ENCODE results near the gene LYZL2.
"Not testable (repeated sequence)": the region's sequence is repeated elsewhere in the genome, so short reads cannot be mapped to it uniquely, and the experiment has no call there.

Gene LYZL2

DNA sequence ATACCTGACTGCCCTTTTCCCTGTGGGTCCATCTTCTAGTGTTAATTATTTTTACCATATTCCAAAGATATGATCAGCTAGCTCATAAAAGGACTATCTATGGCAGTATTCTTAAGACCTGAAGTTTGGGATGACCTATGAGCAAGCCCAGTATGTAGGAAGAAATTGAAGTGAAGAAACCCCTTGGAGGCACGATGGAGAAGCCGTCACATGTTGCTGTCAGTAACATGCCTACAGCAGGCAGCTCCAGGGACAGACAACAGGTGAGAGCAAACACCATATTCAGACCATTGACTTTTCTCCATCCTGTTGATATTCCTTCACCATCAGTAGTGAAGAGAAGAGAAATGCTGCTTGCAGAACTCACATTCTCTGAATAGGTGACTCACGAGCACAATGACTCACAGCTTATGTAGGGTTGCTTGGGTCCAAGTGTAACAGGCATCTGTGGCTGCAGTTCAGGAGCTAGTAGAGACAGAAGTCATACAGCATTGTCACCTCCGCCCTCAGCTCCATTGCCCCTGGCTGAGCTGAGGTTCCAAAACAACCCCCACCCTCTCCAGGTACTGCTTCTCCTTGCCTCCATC, 8.4 kb upstream of the LYZL2 start:
- no peak for DNase-seq

DNA sequence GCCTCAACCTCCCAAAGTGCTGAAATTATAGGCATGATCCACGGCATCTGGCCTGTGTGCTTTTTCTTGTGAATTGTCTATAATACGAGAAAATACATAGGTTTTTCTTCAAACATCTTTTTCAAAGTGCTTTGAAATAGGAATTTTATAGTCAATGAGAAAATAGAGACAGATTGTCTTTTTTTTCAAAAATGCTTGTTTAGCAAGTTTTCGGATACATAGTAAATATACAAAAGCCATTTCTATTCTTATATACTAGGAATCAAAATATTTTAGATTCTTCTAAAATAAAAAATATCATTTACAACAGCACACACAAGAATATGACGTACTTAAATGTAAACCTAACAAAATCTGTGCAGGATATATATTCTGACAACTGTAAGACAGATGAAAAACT, 1.6 kb upstream of the LYZL2 start:
- DNase-seq: no peak

DNA sequence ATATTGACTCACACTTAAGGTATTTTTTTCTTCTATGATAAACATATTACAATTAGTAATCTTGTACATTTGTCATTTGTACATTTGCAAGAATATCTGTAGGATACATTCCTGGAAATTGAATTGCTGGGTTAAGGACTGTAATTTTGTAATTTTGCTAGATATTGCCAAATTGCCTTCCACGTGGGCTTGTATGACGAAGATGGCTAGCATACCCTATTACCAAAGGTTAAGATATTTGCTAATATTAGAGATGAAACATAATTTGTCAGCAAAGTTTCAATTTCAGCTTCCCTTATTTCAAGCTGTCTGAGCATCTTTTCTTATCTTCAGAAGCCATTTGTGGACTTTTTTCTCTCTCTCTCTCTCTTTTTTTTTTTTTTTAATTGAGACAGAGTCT, 1.0 kb upstream of the LYZL2 start:
- no peak for DNase-seq

DNA sequence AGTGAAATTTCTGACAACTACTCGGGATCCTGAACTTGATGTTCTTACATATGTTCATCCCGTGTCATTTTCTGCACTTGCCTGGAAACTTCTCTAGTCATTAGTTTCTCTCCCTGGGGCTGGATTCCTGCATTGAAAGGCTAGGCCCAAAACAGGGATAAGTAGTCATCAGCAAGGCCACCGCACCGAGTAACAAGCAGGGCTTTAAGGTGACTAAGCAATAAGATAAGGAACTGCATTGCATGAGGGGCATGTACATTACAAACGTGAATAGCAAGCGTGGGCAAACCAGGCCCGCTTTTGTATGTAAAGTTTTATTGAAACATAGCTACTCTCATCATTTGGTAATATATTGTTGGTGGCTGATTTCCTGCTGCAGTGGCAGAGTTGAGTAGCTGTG, 977 bp downstream of the LYZL2 start:
- DNase-seq: not testable (repeated sequence)

DNA sequence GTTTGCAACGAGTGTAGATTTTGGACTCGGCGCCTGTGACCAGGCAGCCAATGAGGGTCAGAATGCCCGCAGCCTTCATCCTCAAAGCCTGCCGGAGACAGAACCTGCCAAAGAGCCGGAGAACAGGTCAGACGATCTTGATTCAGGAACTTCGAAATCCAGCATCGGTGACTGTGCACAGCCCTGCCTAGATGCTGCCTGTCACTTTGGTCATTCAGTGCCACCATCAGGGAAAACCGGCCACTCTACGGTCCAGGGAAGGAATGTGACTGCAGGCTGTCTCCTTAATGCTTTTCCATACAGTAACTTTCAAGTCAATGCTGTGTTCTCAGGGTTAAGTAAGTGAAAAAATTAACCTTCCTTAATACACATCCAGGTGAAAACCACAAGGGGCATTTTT, 2.7 kb downstream of the LYZL2 start:
- DNase-seq: not testable (repeated sequence)

DNA sequence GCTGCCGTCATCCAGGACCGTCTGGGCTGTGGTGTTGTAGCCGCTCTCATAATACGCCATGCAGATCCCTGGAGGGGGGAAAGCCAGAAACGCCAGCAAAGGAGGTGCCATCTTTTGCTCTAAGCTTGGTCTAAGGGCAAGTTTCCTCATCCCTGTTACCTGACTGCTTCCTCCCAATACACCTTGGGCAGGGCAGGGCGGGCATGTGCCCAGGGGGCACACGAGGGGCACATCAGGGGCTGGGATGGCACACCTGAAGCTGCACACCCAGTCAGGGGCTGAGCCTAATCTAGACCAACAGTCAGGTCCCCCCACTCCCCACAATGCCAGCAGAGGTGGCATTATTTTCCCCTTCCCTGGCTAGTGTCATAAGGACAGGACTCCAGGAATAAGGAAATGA, 3.4 kb downstream of the LYZL2 start:
- not testable (repeated sequence) for DNase-seq

DNA sequence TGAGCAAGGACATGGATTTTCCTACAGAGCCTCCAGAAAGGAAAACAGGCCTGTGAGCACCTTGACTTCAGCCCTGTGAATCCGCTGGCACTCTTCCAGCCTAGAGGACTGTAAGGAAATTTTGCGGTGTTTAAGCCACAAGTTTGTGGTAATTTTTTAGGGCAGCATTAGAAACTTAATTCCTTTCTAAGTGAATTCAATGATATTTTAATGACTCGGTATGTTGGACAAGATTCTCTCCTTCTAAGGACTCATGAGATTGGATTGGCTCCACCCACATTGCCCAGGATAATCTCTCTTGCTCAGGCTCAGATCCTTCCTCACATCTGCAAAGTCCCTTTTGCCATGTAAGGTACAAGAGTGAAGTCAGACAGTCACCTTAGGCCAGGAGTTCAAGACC, 4.5 kb downstream of the LYZL2 start:
- DNase-seq: no peak

DNA sequence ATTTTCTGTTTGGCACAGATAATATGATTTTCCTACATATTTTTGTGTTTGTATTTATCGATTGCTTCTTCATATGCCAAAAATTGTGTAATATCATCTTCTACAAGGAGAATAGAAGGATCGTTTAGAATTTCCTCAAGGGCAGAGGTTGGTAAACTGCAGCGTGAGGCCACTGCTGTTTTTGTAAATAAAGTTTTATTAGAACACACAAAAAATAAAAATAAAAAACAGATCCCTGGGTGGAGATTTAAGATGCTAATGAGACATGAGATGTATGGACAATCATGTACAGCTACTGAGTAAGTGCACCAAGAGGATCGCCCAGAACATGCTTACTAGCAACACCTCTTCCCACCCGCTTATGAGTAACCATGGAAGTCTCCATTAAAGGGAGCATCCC, 9.6 kb downstream of the LYZL2 start:
- no peak for DNase-seq

DNA sequence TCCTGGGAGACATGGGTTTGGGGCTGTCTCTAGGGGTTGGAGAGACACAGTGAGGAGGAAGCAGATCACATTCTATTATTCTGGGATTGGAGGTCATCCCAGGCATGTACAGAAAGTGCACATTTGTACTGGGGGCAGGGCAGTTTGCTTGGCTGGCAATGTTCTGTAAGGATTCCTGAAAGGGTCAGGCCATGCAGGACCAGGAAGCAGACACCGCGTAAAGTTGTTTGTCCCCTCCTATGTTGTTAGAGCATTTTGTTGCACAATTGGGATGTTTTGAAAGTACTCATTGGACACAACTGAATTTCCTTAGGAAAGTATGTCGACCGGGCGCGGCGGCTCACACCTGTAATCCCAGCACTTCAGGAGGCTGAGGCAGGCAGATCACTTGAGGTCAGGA, 12.5 kb downstream of the LYZL2 start:
- DNase-seq: no peak

DNA sequence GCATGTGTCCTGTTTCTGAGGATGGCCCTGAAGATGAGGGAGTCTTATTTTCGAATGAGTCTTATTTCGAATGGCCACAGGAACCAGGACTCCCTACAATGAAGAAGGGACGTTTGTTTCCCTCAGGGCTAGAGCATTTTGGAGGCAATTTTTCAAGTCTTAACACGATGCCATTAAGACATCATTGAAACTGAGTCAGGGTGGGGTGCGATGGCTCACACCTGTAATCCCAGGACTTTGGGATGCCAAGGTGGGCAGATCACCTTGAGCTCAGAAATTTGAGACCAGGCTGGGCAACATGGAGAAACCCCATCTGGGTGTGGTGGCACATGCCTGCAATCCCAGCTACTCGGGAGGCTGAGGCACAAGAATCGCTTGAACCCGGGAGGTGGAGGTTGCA, 18.5 kb downstream of the LYZL2 start:
- not testable (repeated sequence) for DNase-seq

DNA sequence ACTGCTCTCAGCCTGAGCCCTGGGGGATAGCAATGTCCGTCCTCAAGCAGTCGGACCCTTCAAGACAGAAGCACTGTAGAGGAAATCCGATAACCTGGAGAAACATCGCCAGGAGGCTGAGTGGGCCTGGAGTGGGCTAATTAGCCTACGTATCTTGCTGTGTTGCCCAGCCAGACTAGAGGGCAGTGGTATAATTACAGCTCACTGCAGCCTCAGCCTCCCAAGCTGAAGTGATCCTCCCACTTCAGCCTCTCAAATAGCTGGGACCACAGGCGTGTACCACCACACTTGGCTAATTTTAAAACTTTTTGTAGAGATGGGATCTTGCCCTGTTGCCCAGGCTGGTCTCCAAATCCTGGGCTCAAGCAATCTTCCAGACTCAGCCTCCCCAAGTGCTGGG, 21.7 kb downstream of the LYZL2 start:
- DNase-seq: no peak

DNA sequence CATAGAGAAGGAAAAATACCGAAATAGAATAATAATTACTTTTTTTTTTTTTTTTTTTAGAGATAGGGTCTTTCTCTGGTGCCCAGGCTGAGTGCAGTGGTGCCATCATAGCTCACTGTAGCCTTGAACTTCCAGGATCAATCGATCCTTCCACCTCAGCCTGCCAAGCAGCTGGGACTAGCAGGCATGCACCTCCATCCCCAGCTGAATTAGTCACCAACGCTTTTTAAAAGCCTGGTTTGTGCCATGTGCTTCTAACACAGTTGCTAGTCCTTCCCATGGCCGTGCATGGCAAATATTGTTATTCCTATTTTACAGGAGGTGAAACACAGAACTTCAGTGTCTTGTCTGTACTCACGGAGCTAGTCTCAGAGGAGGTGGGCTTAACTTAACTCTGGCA, 23.2 kb downstream of the LYZL2 start:
- no peak for DNase-seq

DNA sequence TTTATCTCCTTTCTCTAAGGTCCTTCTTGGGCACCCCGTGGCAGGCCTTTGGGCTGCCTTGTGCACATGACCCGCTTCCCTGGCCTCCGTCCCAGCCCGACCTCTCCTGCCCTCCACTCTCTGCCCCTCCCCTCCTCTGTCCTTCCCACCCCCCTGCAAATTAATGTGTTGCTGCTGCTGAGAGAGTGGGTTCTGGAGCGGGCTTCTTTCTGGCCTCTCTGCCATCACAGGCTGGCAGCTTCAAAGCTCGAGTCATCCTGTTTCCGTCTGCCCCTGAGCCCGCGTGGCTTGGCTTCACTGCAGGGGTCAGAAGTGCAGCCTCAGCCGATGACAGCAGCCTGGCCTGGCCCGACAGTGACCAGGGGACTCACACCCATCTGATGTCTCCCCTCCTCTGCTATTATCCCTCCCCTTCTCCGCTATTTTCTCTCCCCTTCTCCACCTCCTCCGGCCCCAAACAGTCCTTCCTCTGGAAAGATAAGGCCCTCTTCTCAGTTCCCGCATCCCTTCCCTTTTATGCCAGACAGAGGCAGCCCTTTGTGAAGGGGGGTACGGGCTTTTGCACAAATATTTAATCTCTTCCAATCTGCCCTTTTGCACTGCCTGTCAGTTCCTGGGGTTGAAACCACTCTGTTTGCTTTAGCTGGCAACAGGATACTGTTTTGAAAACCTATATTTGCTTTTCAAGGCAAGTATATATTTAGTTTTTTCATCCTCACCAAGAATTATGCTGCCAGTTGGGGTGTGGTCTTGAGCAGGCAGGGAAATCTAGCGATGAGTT, 24.0 kb downstream of the LYZL2 start:
- not testable (repeated sequence) for DNase-seq

DNA sequence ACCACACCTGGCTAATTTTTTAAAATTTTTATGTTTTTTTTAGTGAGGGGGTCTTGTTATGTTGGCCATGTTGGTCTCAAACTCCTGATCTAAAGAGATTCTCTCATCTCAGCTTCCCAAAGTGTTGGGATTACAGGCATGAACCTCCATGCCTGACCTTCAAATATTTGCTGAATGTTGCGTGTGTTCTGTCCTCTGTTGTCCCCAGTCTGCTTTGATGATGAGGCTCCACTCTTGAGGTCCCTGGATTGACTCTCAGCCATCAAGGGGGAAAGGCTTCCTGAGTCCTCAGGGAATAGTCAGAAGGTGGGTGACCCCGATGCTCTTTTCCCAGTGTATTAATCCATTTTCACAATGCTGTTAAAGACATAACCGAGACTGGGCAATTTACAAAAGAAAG, 26.0 kb downstream of the LYZL2 start:
- DNase-seq: no peak

DNA sequence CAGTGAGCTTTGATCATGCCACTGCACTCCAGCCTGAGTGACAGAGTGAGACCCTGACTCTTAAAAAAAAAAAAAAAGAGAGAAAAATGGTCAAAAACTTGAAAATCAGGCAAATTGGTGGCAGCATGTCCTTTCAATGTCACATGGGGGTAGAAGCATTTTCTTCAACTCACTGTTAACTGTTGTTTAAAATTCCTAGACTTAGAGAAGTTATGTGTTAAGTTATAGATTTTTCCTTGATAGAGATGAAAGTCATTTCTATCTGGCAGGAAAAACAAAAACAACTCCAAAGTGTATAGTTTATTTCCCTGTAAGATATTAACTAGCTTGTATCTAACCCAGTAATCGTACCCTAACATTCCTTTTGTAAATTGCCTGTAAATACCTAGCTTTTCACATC, 26.8 kb downstream of the LYZL2 start:
- no peak for DNase-seq

DNA sequence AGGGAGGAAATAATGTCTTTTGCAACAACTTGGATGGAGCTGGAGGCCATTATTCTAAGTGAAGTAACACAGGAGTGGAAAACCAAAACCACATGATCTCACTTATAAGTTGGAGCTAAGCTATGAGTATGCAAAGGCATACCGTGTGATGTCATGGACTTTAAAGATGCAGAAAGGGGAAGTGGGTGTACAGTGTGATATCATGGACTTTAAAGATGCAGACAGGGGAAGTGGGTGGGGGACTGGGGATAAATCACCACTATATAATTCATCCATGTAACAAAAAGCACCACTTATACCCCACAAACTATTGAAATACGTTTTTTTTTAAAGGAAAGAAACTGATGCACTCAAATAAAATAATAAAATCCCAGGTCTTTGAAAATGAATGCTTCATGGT, 29.5 kb downstream of the LYZL2 start:
- DNase-seq: no peak

DNA sequence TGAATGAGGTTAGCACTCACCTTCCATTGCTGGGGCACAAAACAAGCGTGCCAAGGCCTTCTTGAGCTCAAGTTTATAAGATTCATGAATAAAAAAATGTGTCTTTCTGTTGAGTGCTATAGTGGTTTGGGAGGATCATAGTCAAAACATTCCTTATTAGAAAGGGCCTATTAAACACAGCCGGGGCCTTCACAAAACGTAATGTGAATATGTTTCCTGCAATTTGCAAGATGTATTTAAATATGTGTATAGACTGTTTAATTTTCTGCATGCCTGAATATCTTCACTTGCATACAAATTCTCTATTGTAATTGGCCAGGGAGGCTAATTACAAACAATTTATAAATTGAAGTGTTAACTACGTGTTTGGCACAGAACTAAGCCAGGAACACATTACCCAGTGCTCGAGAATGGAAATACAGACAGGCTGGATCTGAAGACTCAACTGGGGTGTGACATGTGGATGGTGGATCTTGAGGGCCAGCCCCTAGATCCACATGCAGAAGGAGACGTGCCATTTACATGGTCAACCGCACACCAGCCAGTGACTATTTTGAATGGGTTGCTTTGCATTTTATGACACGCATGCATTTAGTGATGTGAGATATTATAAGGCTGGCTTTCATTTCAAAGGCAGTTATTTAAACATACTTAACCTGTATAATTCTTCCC, 31.3 kb downstream of the LYZL2 start:
- DNase-seq: peak; percentile 80

DNA sequence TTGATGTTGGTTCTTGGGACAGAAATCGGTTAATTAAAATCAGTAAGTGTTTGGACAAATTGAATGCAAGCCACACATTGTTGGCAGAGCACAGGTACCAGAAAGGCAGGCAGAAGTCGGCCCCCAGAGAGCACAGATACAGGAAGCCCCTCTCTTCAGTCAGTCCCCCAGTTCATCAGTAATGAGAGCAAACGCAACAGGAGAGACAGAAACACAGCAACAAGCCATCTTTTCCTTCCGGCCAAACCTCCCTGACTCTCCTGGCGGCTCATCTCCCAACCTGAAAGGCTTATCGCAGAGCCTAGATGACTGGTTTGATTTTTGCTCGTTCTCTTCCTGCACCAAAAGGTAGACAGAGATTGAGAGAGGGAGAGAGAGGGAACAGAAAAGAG, 32.1 kb downstream of the LYZL2 start:
- DNase-seq: not testable (repeated sequence)

DNA sequence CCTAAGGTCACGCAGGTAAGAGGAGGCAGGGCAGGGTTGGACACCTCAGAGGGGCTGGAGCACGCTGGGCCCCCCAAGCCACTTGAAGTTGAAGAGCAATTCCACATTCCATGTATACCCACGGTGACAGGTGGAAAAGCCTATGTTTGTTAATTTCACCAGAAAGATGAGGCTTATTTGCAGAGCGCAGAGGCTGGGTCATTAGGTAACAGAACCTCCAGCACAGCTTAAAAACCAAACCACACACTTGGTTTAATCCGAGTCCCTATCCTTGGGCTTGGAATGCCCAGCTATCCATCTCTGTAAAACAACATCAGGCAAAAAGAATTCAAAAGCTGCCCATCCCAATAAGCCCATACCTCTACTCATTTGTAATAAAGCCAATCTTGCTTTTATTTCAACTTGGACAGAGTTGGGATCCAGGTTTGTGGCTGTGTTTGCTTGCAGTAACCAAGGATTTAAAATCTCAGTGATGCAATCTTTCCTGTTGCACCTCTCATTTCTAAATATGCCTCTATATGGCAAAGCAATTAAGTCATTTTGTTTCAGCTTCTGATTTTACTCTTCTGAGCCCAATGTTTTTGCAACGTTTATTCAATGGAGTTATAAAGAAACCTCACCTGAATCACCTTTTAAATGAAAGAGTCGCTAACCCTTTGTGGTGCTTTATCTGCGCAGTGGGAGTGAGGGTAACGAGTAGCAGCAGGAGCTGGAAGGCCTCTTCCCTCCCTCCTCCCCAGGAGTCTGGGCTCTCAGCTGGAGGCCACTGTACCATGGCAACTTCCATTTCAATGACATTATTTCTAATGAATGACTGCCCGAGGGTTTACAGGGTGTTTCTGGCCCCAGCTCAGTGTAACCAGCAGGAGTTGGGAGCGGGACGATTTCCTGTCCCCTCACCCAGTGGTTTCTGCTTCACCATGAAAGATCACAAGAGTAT, 32.8 kb downstream of the LYZL2 start:
- not testable (repeated sequence) for DNase-seq

DNA sequence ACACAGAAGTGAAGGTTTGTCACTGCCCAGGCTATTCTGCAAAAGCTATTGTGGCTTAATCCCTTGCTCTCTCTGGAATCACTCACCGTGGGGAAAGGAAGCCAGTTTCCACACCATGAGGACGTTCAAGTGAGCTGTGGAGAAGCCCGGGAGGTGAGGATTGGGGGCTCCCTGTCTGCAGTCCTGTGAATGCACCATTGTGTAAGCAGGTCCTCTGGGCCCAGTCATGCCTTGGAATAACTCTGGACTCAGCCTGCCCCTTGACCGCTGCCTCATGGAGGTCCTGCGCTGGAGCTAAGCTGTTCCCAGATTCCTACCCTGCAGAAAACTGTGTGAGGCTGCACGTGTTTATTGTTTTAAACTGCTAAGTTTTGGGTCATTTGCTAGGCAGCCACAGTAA, 33.5 kb downstream of the LYZL2 start:
- no peak for DNase-seq

DNA sequence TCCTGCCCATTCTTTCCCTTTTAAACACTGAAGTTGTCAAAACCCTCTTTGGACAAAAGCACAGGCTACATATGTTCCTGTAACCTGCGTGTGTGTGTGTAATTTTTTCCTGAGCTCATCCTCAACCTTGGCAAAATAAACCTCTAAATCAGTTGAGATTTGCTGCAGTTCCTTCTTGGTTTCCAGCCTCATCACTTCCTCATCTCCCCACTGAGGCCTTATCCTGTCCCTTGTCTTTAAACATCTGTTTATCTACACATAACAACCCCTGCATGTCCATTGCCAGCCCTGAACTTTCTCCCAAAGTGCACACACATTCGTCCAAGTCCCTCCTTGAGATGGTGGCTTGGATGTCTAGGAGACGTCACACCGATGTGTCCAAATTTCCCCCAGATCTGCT, 35.5 kb downstream of the LYZL2 start:
- DNase-seq: no peak

DNA sequence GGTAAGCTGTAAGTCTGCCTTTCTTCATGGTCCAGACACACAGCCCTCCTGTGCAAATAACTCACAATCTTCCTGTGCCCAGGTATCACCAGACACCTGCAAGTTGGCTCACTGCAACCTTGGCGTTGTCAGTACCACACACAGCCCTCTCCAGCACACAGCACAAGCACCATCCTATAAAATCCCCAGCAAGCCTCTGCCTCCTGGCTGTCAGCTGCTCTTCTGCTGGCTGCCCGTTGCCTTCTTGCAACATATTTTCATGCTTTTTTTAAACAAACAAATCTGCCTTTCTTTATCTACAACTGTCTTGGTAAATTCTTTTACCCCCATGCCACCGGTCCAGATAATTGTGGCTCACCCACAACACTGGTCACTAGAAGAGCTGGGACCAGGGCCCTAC, 36.8 kb downstream of the LYZL2 start:
- DNase-seq: not testable (repeated sequence)

DNA sequence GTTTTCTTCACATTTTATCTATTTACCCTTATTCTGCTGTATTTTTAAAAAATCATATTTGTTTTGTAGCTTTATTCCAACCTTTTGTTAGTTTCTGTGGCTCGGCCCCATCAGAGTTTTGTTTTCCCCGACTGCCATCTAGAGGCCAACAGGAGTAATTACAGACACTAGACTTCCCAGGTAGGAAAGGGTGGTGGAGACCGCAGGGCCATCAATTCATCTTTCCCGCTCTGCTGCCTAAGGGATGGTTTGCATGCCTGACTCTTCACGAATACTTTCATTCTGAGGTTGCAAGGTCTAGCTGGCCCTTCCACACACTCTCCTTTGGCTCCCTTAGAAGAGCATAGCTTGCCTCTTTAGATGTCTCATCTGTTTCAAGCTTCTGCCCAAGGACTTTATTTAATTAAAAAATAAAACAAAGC, 38.3 kb downstream of the LYZL2 start:
- DNase-seq: peak; percentile 21

Measured in NCI-H526 treated with DMSO at 0.1 percent for 48 hours (cell line).